Measurements from ENCODE around the gene MASP2.
"Not testable (repeated sequence)": the region's sequence is repeated elsewhere in the genome, so short reads cannot be mapped to it uniquely, and the experiment has no call there.

- not testable (repeated sequence) for TF ChIP-seq CTCF (IDR thresholded peaks at IDR 0.05; ENCODE audit: insufficient read depth, low read depth, low read length); EZH2 (IDR thresholded peaks at IDR 0.05; ENCODE audit: insufficient read depth, low read length)
Observed at GRCh38 chr1:11051121-11051520, 4.1 kb upstream of the MASP2 start.
